ENCODE data around the gene C16orf92. TPM values are rescaled to one million over a fixed set of nuclear protein-coding genes. Genes with fewer than 3 reads are reported as not detected.

The C16orf92 gene
- total RNA-seq, 2 donors from 2014 or later, result not detected

- Histone ChIP-seq H3K9me3 (no peaks in the 10 kb centered on the region), H3K36me3 (peaks cover 3 to 22% of the 10 kb centered on the region in 2 donors), H3K4me1 (replicated peaks) (peaks cover 13% of the 10 kb centered on the region), H3K27ac (peak overlapping the region in 1 of 2 donors; percentile 29), H3K27me3 (replicated peaks; ENCODE audit: insufficient read depth) (no peaks in the 10 kb centered on the region), H3K4me3 (peak overlapping the region in 1 of 2 donors; percentile 82)
- TF ChIP-seq CTCF (IDR thresholded peaks at IDR 0.05), result no peak
- TF ChIP-seq POLR2AphosphoS5 (IDR thresholded peaks at IDR 0.05), result no peak
- TF ChIP-seq POLR2A (IDR thresholded peaks at IDR 0.05), result no peak
- 22% methylated on average over 6 of the region's 6 CpGs for WGBS
- intact Hi-C loops (cut with DNase I), result no loop called here
- no peak for DNase-seq (ENCODE audit: low spot score)
Measured at GRCh38 chr16:29975811-29976511, 47.0 kb upstream of the C16orf92 start.

GRCh38 chr16:29977063-29977825 lies 45.8 kb upstream of the C16orf92 start:
- Histone ChIP-seq H3K27ac (no peak overlapping the region), H3K27me3 (replicated peaks; ENCODE audit: insufficient read depth) (no peaks in the 10 kb centered on the region), H3K9me3 (no peaks in the 10 kb centered on the region), H3K4me1 (replicated peaks) (peaks cover 13% of the 10 kb centered on the region), H3K4me3 (no peak overlapping the region), H3K36me3 (peaks cover 3 to 24% of the 10 kb centered on the region in 2 donors)
- no peak for DNase-seq (ENCODE audit: low spot score)
- intact Hi-C loops (cut with DNase I), result no loop called here
- 70% methylated on average over 9 of the region's 9 CpGs for WGBS
- no peak for TF ChIP-seq POLR2AphosphoS5 (IDR thresholded peaks at IDR 0.05)
- TF ChIP-seq CTCF (IDR thresholded peaks at IDR 0.05), result no peak
- no peak for TF ChIP-seq POLR2A (IDR thresholded peaks at IDR 0.05)

- Histone ChIP-seq H3K4me1 (replicated peaks) (peaks cover 13% of the 10 kb centered on the region), H3K9me3 (no peaks in the 10 kb centered on the region), H3K4me3 (no peak overlapping the region), H3K36me3 (peaks cover 8 to 33% of the 10 kb centered on the region in 2 donors), H3K27me3 (replicated peaks; ENCODE audit: insufficient read depth) (no peaks in the 10 kb centered on the region), H3K27ac (no peak overlapping the region)
- DNase-seq (ENCODE audit: low spot score), result no peak
- WGBS, result 85% methylated on average over 9 of the region's 9 CpGs
- intact Hi-C loops (cut with DNase I), result no loop called here
- TF ChIP-seq POLR2A (IDR thresholded peaks at IDR 0.05) (no peak), CTCF (IDR thresholded peaks at IDR 0.05) (no peak), POLR2AphosphoS5 (IDR thresholded peaks at IDR 0.05) (no peak)
Measured at GRCh38 chr16:29978081-29978480, 44.9 kb upstream of the C16orf92 start.

- Histone ChIP-seq H3K4me3 (no peak overlapping the region), H3K27me3 (replicated peaks; ENCODE audit: insufficient read depth) (no peaks in the 10 kb centered on the region), H3K9me3 (no peaks in the 10 kb centered on the region), H3K4me1 (replicated peaks) (peaks cover 13% of the 10 kb centered on the region), H3K27ac (no peak overlapping the region), H3K36me3 (peaks cover 14 to 38% of the 10 kb centered on the region in 2 donors)
- TF ChIP-seq POLR2A (IDR thresholded peaks at IDR 0.05), result no peak
- TF ChIP-seq CTCF (IDR thresholded peaks at IDR 0.05), result no peak
- no peak for TF ChIP-seq POLR2AphosphoS5 (IDR thresholded peaks at IDR 0.05)
- WGBS, result 95% methylated on average over 9 of the region's 9 CpGs
- DNase-seq (ENCODE audit: low spot score), result no peak
- intact Hi-C loops (cut with DNase I), result no loop called here
Measured at GRCh38 chr16:29978564-29979270, 44.3 kb upstream of the C16orf92 start.
